ENCODE measurements around the gene CEP68. TPM values are rescaled to one million over a fixed set of nuclear protein-coding genes. Genes with fewer than 3 reads are reported as not detected.

CEP68 gene
- total and polyA plus RNA-seq, 2 experiments from 2014 or later: 7.3 to 7.9 TPM

DNA sequence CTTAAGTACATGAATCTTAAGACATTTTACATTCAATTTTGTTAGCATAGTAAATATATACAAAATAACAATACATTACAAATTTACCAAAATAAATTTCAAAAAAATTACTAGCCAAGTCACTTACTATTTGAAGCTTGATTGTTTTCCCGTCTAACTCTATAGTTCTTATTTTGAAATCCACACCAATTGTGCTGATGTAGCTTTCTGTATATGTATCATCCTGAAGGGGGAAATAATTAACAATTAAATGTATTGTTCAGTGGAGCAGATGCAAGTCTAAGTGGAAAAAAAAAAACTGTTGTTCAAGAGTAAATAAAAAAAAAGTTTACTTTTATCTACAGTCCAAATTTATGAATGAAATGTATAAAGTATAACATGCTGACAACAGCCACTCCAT is 41.6 kb downstream of the CEP68 start:
- Histone ChIP-seq H3K9me3 (ENCODE audit: low read depth) (no peaks in the 10 kb centered on the region), H3K27me3 (replicated peaks; ENCODE audit: insufficient read depth) (no peaks in the 10 kb centered on the region), H3K4me3 (no peak overlapping the region), H3K79me2 (ENCODE audit: insufficient read depth) (peaks cover 100% of the 10 kb centered on the region), H3K9me2 (ENCODE audit: insufficient read depth) (no peaks in the 10 kb centered on the region), H2AFZ (no peak overlapping the region), H3F3A (ENCODE audit: insufficient read depth) (peaks cover 30% of the 10 kb centered on the region; the same call in 1 of the 2 replicates), H3K36me3 (ENCODE audit: low read depth) (peaks cover 77% of the 10 kb centered on the region), H4K20me1 (ENCODE audit: insufficient read depth) (peaks cover 20% of the 10 kb centered on the region), H3K9ac (no peak overlapping the region), H3K27ac (peak overlapping the region; percentile 62; the same call in 1 of the 2 replicates), H3K4me1 (ENCODE audit: insufficient read depth) (peaks cover 17% of the 10 kb centered on the region; the same call in 1 of the 2 replicates), H3K4me2 (ENCODE audit: unreplicated experiment) (no peak overlapping the region)
- no peak for TF ChIP-seq EZH2 (IDR thresholded peaks at IDR 0.05; ENCODE audit: insufficient read depth, poor library complexity, severe bottlenecking)
- no peak for TF ChIP-seq EZH2phosphoT487 (IDR thresholded peaks at IDR 0.05; ENCODE audit: insufficient read depth, low read depth)
- DNase-seq: no peak
- 44 to 45% methylated on average over 1 of the region's 1 CpG for WGBS, 2 experiments (ENCODE audit: low coverage in 1 of 2, low lambda C conversion rate in 2 of 2, missing lambda C conversion rate in 2 of 2)
- in situ Hi-C loops (cut with MboI): no loop called here

DNA sequence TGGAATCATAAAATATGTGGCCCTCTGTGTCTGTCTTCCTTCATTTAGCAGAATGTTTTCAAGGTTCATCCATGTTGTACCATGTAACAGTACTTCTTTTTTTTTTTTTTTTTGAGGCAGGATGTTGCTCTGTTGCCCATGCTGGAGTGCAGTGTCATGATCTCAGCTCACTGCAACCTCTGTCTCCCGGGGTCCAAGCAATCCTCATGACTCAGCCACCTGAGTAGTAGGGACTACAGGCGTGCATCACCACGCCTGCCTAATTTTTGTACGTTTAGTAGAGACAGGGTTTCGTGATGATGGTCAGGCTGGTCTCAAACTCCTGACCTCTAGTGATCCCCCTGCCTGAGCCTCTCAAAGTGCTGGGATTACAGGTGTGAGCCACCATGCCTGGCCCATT is 42.5 kb downstream of the CEP68 start:
- DNase-seq: peak; percentile 31
- peaks cover 20% of the 10 kb centered on the region for H4K20me1 ChIP-seq (ENCODE audit: insufficient read depth)
- peaks cover 75% of the 10 kb centered on the region for H3K36me3 ChIP-seq (ENCODE audit: low read depth)
- H3K9me3 ChIP-seq (ENCODE audit: low read depth): no peaks in the 10 kb centered on the region
- 71 to 80% methylated on average over 5 of the region's 5 CpGs for WGBS, 2 experiments (ENCODE audit: low coverage in 1 of 2, low lambda C conversion rate in 2 of 2, missing lambda C conversion rate in 2 of 2)
- no peaks in the 10 kb centered on the region for H3K27me3 ChIP-seq (replicated peaks; ENCODE audit: insufficient read depth)
- H2AFZ ChIP-seq: no peak overlapping the region
- H3F3A ChIP-seq (ENCODE audit: insufficient read depth): peaks cover 28% of the 10 kb centered on the region; the same call in 1 of the 2 replicates
- TF ChIP-seq EZH2phosphoT487 (IDR thresholded peaks at IDR 0.05; ENCODE audit: insufficient read depth, low read depth): no peak
- TF ChIP-seq EZH2 (IDR thresholded peaks at IDR 0.05; ENCODE audit: insufficient read depth, poor library complexity, severe bottlenecking): no peak
- H3K9ac ChIP-seq: no peak overlapping the region
- H3K27ac ChIP-seq: peak overlapping the region; percentile 62; the same call in 1 of the 2 replicates
- H3K4me1 ChIP-seq (ENCODE audit: insufficient read depth): peaks cover 17% of the 10 kb centered on the region; the same call in 1 of the 2 replicates
- no peaks in the 10 kb centered on the region for H3K9me2 ChIP-seq (ENCODE audit: insufficient read depth)
- in situ Hi-C loops (cut with MboI): no loop called here
- H3K79me2 ChIP-seq (ENCODE audit: insufficient read depth): peaks cover 100% of the 10 kb centered on the region
- no peak overlapping the region for H3K4me2 ChIP-seq (ENCODE audit: unreplicated experiment)
- H3K4me3 ChIP-seq: no peak overlapping the region

DNA sequence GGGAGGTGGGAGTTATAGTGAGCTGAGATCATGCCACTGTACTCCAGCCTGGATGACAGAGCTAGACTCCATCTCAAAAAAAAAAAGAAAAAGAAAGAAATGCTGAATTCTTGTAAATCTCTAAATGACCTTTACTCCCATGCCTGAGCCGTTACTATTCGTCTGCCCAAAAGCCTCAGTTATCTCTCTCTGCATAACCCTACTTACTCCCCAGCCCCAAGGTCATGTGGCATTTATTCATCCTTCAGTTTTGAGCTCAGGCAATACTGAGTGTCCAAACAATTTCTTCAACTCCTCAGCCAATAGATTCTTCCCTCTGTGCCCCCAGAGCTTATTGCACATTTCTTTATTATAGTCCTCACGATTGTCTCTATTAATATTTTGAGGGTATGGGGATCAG is 44.9 kb downstream of the CEP68 start:
- H3K9me3 ChIP-seq (ENCODE audit: low read depth): no peaks in the 10 kb centered on the region
- H3K9ac ChIP-seq: no peak overlapping the region
- no peak overlapping the region for H2AFZ ChIP-seq
- in situ Hi-C loops (cut with MboI): no loop called here
- 93 to 99% methylated on average over 3 of the region's 3 CpGs for WGBS, 2 experiments (ENCODE audit: low coverage in 1 of 2, low lambda C conversion rate in 2 of 2, missing lambda C conversion rate in 2 of 2)
- H3K4me1 ChIP-seq (ENCODE audit: insufficient read depth): peaks cover 17% of the 10 kb centered on the region; the same call in 1 of the 2 replicates
- H3K9me2 ChIP-seq (ENCODE audit: insufficient read depth): no peaks in the 10 kb centered on the region
- peaks cover 34% of the 10 kb centered on the region for H4K20me1 ChIP-seq (ENCODE audit: insufficient read depth)
- H3K79me2 ChIP-seq (ENCODE audit: insufficient read depth): peaks cover 100% of the 10 kb centered on the region
- no peaks in the 10 kb centered on the region for H3K27me3 ChIP-seq (replicated peaks; ENCODE audit: insufficient read depth)
- no peak overlapping the region for H3K27ac ChIP-seq
- H3K4me3 ChIP-seq: no peak overlapping the region
- no peak for TF ChIP-seq EZH2phosphoT487 (IDR thresholded peaks at IDR 0.05; ENCODE audit: insufficient read depth, low read depth)
- no peak for TF ChIP-seq EZH2 (IDR thresholded peaks at IDR 0.05; ENCODE audit: insufficient read depth, poor library complexity, severe bottlenecking)
- DNase-seq: no peak
- peaks cover 67% of the 10 kb centered on the region for H3K36me3 ChIP-seq (ENCODE audit: low read depth)
- H3F3A ChIP-seq (ENCODE audit: insufficient read depth): peaks cover 32% of the 10 kb centered on the region; the same call in 1 of the 2 replicates
- H3K4me2 ChIP-seq (ENCODE audit: unreplicated experiment): no peak overlapping the region

DNA sequence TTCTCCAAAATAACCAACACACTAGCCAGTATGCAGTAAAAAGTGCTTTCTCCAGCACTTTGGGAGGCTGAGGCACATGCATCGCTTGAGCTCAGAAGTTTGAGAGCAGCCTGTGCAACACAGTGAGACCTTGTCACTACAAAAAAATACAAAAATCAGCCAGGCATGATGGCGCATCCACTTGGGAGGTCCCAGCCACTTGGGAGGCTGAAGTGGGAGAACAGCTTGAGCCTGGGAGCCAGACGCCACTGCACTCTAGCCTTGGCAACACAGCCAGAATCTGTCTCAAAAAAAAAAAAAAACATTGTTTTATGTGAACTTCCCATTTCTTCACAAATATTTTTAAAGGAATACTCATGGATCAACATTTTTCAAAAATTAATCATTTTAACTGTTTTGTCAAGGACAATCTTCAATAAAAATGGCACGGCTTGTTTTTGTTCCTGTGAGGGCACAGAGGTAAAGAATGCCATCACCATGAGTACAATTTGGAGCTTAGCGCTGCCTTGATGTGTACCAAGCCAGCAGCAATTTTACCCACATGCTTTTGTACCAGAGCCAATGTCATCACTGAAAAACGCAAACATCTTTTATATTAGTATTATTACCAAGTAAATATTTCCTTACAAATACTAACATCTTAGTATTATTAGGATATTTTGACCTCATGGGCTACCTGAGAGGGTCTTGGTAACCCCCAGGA is 46.9 kb downstream of the CEP68 start:
- H3K4me1 ChIP-seq (ENCODE audit: insufficient read depth): 0 out of 2 replicates have a peak, but pooled peaks cover 2% of the 10 kb centered on the region
- H3K9me2 ChIP-seq (ENCODE audit: insufficient read depth): no peaks in the 10 kb centered on the region
- H3K27me3 ChIP-seq (replicated peaks; ENCODE audit: insufficient read depth): no peaks in the 10 kb centered on the region
- peaks cover 49% of the 10 kb centered on the region for H3K36me3 ChIP-seq (ENCODE audit: low read depth)
- H3F3A ChIP-seq (ENCODE audit: insufficient read depth): peaks cover 28% of the 10 kb centered on the region; the same call in 1 of the 2 replicates
- WGBS, 2 experiments (ENCODE audit: low coverage in 1 of 2, low lambda C conversion rate in 2 of 2, missing lambda C conversion rate in 2 of 2): 61 to 62% methylated on average over 6 of the region's 6 CpGs
- H4K20me1 ChIP-seq (ENCODE audit: insufficient read depth): peaks cover 37% of the 10 kb centered on the region
- in situ Hi-C loops (cut with MboI): no loop called here
- H3K79me2 ChIP-seq (ENCODE audit: insufficient read depth): peaks cover 100% of the 10 kb centered on the region
- no peak overlapping the region for H3K9ac ChIP-seq
- no peak for DNase-seq
- H3K4me2 ChIP-seq (ENCODE audit: unreplicated experiment): no peak overlapping the region
- H3K4me3 ChIP-seq: no peak overlapping the region
- no peaks in the 10 kb centered on the region for H3K9me3 ChIP-seq (ENCODE audit: low read depth)
- no peak overlapping the region for H2AFZ ChIP-seq
- TF ChIP-seq EZH2 (IDR thresholded peaks at IDR 0.05; ENCODE audit: insufficient read depth, poor library complexity, severe bottlenecking) (no peak), EZH2phosphoT487 (IDR thresholded peaks at IDR 0.05; ENCODE audit: insufficient read depth, low read depth) (no peak)
- H3K27ac ChIP-seq: no peak overlapping the region
